ENCODE results near the gene C4A.
"Not testable (repeated sequence)": the region's sequence is repeated elsewhere in the genome, so short reads cannot be mapped to it uniquely, and the experiment has no call there.

DNA sequence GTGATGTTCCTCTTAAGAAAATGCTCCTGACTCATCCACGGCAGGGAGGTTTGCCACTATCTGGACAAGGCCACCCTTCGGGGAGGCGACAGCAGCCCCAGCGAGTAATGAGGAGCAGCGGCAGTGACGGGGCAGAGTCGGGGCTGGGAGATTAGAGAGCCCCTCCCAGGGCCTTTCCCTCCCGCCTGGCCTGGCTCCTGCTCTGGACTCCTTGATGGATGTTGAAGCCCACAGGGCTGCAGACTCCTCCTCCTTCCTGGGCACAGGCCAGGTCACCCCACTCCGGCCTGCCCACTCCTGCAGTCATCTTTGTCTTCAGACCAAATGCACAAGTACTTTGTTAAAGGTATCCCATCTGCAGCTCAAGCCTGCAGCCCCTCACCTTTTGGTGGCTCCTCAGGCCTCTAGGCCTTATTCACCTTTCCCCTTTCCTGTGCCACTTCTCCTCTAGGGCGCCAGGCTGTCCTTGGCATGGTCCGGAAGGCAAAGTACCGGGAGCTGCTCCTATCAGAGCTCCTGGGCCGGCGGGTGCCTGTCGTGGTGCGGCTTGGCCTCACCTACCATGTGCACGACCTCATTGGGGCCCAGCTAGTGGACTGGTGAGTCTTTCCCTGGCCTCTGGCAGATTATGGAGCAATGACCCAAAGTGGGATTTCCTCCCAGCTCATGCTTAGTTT is 31.2 kb downstream of the C4A start:
- TF ChIP-seq POLR2A (IDR thresholded peaks at IDR 0.05; ENCODE audit: extremely low read depth, insufficient read length): not testable (repeated sequence)
- TF ChIP-seq, protein P1, sequence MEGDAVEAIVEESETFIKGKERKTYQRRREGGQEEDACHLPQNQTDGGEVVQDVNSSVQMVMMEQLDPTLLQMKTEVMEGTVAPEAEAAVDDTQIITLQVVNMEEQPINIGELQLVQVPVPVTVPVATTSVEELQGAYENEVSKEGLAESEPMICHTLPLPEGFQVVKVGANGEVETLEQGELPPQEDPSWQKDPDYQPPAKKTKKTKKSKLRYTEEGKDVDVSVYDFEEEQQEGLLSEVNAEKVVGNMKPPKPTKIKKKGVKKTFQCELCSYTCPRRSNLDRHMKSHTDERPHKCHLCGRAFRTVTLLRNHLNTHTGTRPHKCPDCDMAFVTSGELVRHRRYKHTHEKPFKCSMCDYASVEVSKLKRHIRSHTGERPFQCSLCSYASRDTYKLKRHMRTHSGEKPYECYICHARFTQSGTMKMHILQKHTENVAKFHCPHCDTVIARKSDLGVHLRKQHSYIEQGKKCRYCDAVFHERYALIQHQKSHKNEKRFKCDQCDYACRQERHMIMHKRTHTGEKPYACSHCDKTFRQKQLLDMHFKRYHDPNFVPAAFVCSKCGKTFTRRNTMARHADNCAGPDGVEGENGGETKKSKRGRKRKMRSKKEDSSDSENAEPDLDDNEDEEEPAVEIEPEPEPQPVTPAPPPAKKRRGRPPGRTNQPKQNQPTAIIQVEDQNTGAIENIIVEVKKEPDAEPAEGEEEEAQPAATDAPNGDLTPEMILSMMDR (IDR thresholded peaks at IDR 0.05; ENCODE audit: low read depth, low read length): not testable (repeated sequence)
